ENCODE results near the gene MVD. TPM values are rescaled to one million over a fixed set of nuclear protein-coding genes. Genes with fewer than 3 reads are reported as not detected.

The MVD gene
- total RNA-seq, 1 donor from 2014 or later, result 59.0 TPM

GRCh38 chr16:88681084-88681680 lies 18.3 kb upstream of the MVD start:
- no peak for DNase-seq (ENCODE audit: extremely low spot score, unreplicated experiment)
- Mint-ChIP-seq H3K9me3 (no peaks in the 10 kb centered on the region), H3K4me3 (no peak overlapping the region), H3K4me1 (ENCODE audit: unreplicated experiment) (no peaks in the 10 kb centered on the region), H3K27me3 (peaks cover 30% of the 10 kb centered on the region), H3K36me3 (no peaks in the 10 kb centered on the region), H3K27ac (no peak overlapping the region)
- TF ChIP-seq CTCF (conservative IDR thresholded peaks at IDR 0.05), result peak; percentile 46

- no peak for DNase-seq (ENCODE audit: extremely low spot score, unreplicated experiment)
- TF ChIP-seq CTCF (conservative IDR thresholded peaks at IDR 0.05), result no peak
- Mint-ChIP-seq H3K9me3 (no peaks in the 10 kb centered on the region), H3K27me3 (peaks cover 30% of the 10 kb centered on the region), H3K4me1 (ENCODE audit: unreplicated experiment) (no peaks in the 10 kb centered on the region), H3K4me3 (no peak overlapping the region), H3K36me3 (no peaks in the 10 kb centered on the region), H3K27ac (no peak overlapping the region)
These were observed 17.7 kb upstream of the MVD start for GRCh38 chr16:88680554-88681083.

GRCh38 chr16:88678224-88678979 lies 15.5 kb upstream of the MVD start:
- H3K9me3 Mint-ChIP-seq, result no peaks in the 10 kb centered on the region
- TF ChIP-seq CTCF (conservative IDR thresholded peaks at IDR 0.05), result no peak

GRCh38 chr16:88677721-88678120 lies 14.8 kb upstream of the MVD start:
- no peak for DNase-seq (ENCODE audit: extremely low spot score, unreplicated experiment)
- no peaks in the 10 kb centered on the region for H3K4me1 Mint-ChIP-seq (ENCODE audit: unreplicated experiment)
- no peaks in the 10 kb centered on the region for H3K9me3 Mint-ChIP-seq
- TF ChIP-seq CTCF (conservative IDR thresholded peaks at IDR 0.05), result no peak
- H3K27me3 Mint-ChIP-seq, result peaks cover 11% of the 10 kb centered on the region
- H3K4me3 Mint-ChIP-seq, result no peak overlapping the region
- no peaks in the 10 kb centered on the region for H3K36me3 Mint-ChIP-seq
- H3K27ac Mint-ChIP-seq, result no peak overlapping the region

More at GRCh38 chr16:88678224-88678979, 15.5 kb upstream of the MVD start:
- Mint-ChIP-seq H3K36me3 (no peaks in the 10 kb centered on the region), H3K27ac (no peak overlapping the region), H3K4me3 (no peak overlapping the region), H3K27me3 (peaks cover 11% of the 10 kb centered on the region), H3K4me1 (ENCODE audit: unreplicated experiment) (no peaks in the 10 kb centered on the region)
- DNase-seq (ENCODE audit: extremely low spot score, unreplicated experiment), result no peak

GRCh38 chr16:88676502-88677242 lies 13.8 kb upstream of the MVD start:
- no peak for DNase-seq (ENCODE audit: extremely low spot score, unreplicated experiment)
- no peaks in the 10 kb centered on the region for H3K9me3 Mint-ChIP-seq
- no peak overlapping the region for H3K27ac Mint-ChIP-seq
- no peaks in the 10 kb centered on the region for H3K4me1 Mint-ChIP-seq (ENCODE audit: unreplicated experiment)
- no peak for TF ChIP-seq CTCF (conservative IDR thresholded peaks at IDR 0.05)
- peaks cover 1% of the 10 kb centered on the region for H3K27me3 Mint-ChIP-seq
- H3K4me3 Mint-ChIP-seq, result no peak overlapping the region
- H3K36me3 Mint-ChIP-seq, result no peaks in the 10 kb centered on the region
